GM18505 (cell line): Measurements from ENCODE around the gene DGKD.
"Not testable (repeated sequence)": the region's sequence is repeated elsewhere in the genome, so short reads cannot be mapped to it uniquely, and the experiment has no call there.

Source experiments
- ATAC-seq: cut with Tn5 transposase; IDR thresholded peaks from one replicate; pipeline ENCODE4 v1.9.1; 2021; ENCODE audit not compliant: unreplicated experiment
- POLR2A ChIP-seq: IDR thresholded peaks from 4 replicates; pipeline ENCODE4 v1.6.1; 2011; ENCODE audit warnings: borderline replicate concordance; ENCODE audit not compliant: insufficient read depth, insufficient read length; ENCODE audit errors: extremely low read depth

The DGKD gene

GRCh38 chr2:233387667-233388528, 33.6 kb downstream of the DGKD start:
- TF ChIP-seq POLR2A, result no peak
- ATAC-seq, result no peak

- no peak for TF ChIP-seq POLR2A
- ATAC-seq, result no peak
These were observed 35.4 kb downstream of the DGKD start for GRCh38 chr2:233389601-233390125.

GRCh38 chr2:233395687-233396086, 41.4 kb downstream of the DGKD start:
- TF ChIP-seq POLR2A, result no peak
- ATAC-seq, result no peak

GRCh38 chr2:233396726-233397665, 42.7 kb downstream of the DGKD start:
- not testable (repeated sequence) for ATAC-seq

GRCh38 chr2:233399306-233400225, 45.3 kb downstream of the DGKD start:
- TF ChIP-seq POLR2A, result no peak
- ATAC-seq, result no peak

- no peak for TF ChIP-seq POLR2A
- ATAC-seq, result no peak
These were observed 46.0 kb downstream of the DGKD start for GRCh38 chr2:233400341-233400740.

GRCh38 chr2:233400961-233401360, 46.7 kb downstream of the DGKD start:
- TF ChIP-seq POLR2A, result no peak
- ATAC-seq, result no peak

GRCh38 chr2:233402346-233402745, 48.1 kb downstream of the DGKD start:
- ATAC-seq, result no peak

GRCh38 chr2:233402789-233403188, 48.5 kb downstream of the DGKD start:
- ATAC-seq, result no peak
- no peak for TF ChIP-seq POLR2A

More at GRCh38 chr2:233402346-233402745, 48.1 kb downstream of the DGKD start:
- no peak for TF ChIP-seq POLR2A

- ATAC-seq, result no peak
- TF ChIP-seq POLR2A, result no peak
These were observed 49.9 kb downstream of the DGKD start for GRCh38 chr2:233404222-233404621.

GRCh38 chr2:233406865-233407264, 52.6 kb downstream of the DGKD start:
- ATAC-seq, result no peak
- TF ChIP-seq POLR2A, result no peak

GRCh38 chr2:233407771-233408181, 53.5 kb downstream of the DGKD start:
- ATAC-seq, result no peak
- no peak for TF ChIP-seq POLR2A
